ENCODE measurements around the gene MT1B. TPM values are rescaled to one million over a fixed set of nuclear protein-coding genes. Genes with fewer than 3 reads are reported as not detected.
A peak's percentile ranks its signal among the peaks of the same experiment; 100 is the strongest.

Gene MT1B
- total and polyA plus RNA-seq, 2 of the 13 experiments (the other 11 are each of a cell fraction or from before 2014, with no cell fraction given) = 0.89 TPM; not detected in 1

- TF ChIP-seq MZF1 (CRISPR knock-in tag; IDR thresholded peaks at IDR 0.05; ENCODE audit: borderline replicate concordance) = no peak
- 0 out of 2 replicates have a peak, but pooled peaks have one; percentile 15 for TF ChIP-seq ZNF512B (CRISPR knock-in tag; IDR thresholded peaks at IDR 0.05; ENCODE audit: borderline replicate concordance)
- TF ChIP-seq RXRB (CRISPR knock-in tag; IDR thresholded peaks at IDR 0.05; ENCODE audit: borderline replicate concordance) = peak; percentile 35; the same call in 1 of the 2 replicates
- TF ChIP-seq GMEB2 (CRISPR knock-in tag; IDR thresholded peaks at IDR 0.05; ENCODE audit: low read depth) = no peak
- peak; percentile 53 for TF ChIP-seq RAD21 (CRISPR knock-in tag; IDR thresholded peaks at IDR 0.05)
- peak; percentile 17; the same call in 1 of the 2 replicates for TF ChIP-seq NCOA2 (CRISPR knock-in tag; IDR thresholded peaks at IDR 0.05)
- peak; percentile 65 for TF ChIP-seq CTCF (CRISPR knock-in tag; IDR thresholded peaks at IDR 0.05)
- TF ChIP-seq ZNF580 (CRISPR knock-in tag; IDR thresholded peaks at IDR 0.05; ENCODE audit: borderline replicate concordance, low read depth) = no peak
- 0 out of 2 replicates have a peak, but pooled peaks have one; percentile 75 for TF ChIP-seq DMTF1 (CRISPR knock-in tag; IDR thresholded peaks at IDR 0.05)
- TF ChIP-seq MATR3 (CRISPR knock-in tag; IDR thresholded peaks at IDR 0.05) = no peak
- TF ChIP-seq PITX1 (CRISPR knock-in tag; IDR thresholded peaks at IDR 0.05) = peak; percentile 45; the same call in 1 of the 2 replicates
- no peak for TF ChIP-seq ZNF737 (CRISPR knock-in tag; IDR thresholded peaks at IDR 0.05; ENCODE audit: borderline replicate concordance)
- 0 out of 2 replicates have a peak, but pooled peaks have one; percentile 75 for TF ChIP-seq FOXO4 (CRISPR knock-in tag; conservative IDR thresholded peaks at IDR 0.05)
- no peak for TF ChIP-seq ZNF83 (CRISPR knock-in tag; IDR thresholded peaks at IDR 0.05; ENCODE audit: borderline replicate concordance)
- TF ChIP-seq CBFB (CRISPR knock-in tag; IDR thresholded peaks at IDR 0.05) = 0 out of 2 replicates have a peak, but pooled peaks have one; percentile 54
- TF ChIP-seq KLF15 (CRISPR knock-in tag; IDR thresholded peaks at IDR 0.05; ENCODE audit: borderline replicate concordance) = no peak
Observed at GRCh38 chr16:56667581-56668571, 16.2 kb downstream of the MT1B start, which contains the start of gene MT1G (continued).
